ENCODE results near the gene PHC2. TPM values are rescaled to one million over a fixed set of nuclear protein-coding genes. Genes with fewer than 3 reads are reported as not detected.

The PHC2 gene
- total and polyA plus RNA-seq, 8 donors, result 70.8 to 140 (median 109) TPM

- H3K27me3 ChIP-seq, result no peaks in the 10 kb centered on the region
- WGBS, 5 donors, result 86 to 94% (median 92%) methylated on average over 13 to 15 of the region's 15 CpGs
- H3K36me3 ChIP-seq, result peaks cover 8 to 54% (median 41%) of the 10 kb centered on the region in 4 donors
- DNase-seq, result no peak
- peak overlapping the region in 1 of 5 donors; percentile 73 for H3K27ac ChIP-seq
- no peak overlapping the region for H3K4me3 ChIP-seq
- no peak for TF ChIP-seq EP300 (IDR thresholded peaks at IDR 0.05)
- TF ChIP-seq POLR2A (IDR thresholded peaks at IDR 0.05), result no peak
- no peak for TF ChIP-seq POLR2AphosphoS5 (IDR thresholded peaks at IDR 0.05)
- TF ChIP-seq CTCF (IDR thresholded peaks at IDR 0.05), result no peak
- H3K9me3 ChIP-seq, result no peaks in the 10 kb centered on the region
- peaks cover 13 to 45% (median 30%) of the 10 kb centered on the region in 4 donors for H3K4me1 ChIP-seq
- intact Hi-C loops (cut with DNase I; ENCODE audit: low total_unique reads), result loop anchor here (10.0 kb wide), 1 partner anchor 165 kb away; no protein-coding TSS in a partner anchor
Measured at GRCh38 chr1:33299461-33300155, 131.3 kb downstream of the PHC2 start.

- WGBS, 5 donors, result 68 to 78% (median 72%) methylated on average over 18 of the region's 18 CpGs
- Histone ChIP-seq H3K4me3 (no peak overlapping the region), H3K4me1 (peaks cover 13 to 45% (median 30%) of the 10 kb centered on the region in 4 donors), H3K9me3 (no peaks in the 10 kb centered on the region), H3K27me3 (no peaks in the 10 kb centered on the region), H3K36me3 (peaks cover 9 to 63% (median 49%) of the 10 kb centered on the region in 4 donors), H3K27ac (peak overlapping the region in 2 of 5 donors; percentile 30 to 73)
- TF ChIP-seq CTCF (IDR thresholded peaks at IDR 0.05), result peak in 5 of 7 experiments; percentile 79 to 94 (median 91)
- no peak for TF ChIP-seq EP300 (IDR thresholded peaks at IDR 0.05)
- DNase-seq, result peak; percentile 78 to 81
- intact Hi-C loops (cut with DNase I; ENCODE audit: low total_unique reads), result loop anchor here (10.0 kb wide), 1 partner anchor 166 kb away; no protein-coding TSS in a partner anchor
Measured at GRCh38 chr1:33298623-33299277, 132.1 kb downstream of the PHC2 start.

- Histone ChIP-seq H3K36me3 (peaks cover 9 to 70% (median 56%) of the 10 kb centered on the region in 4 donors), H3K9me3 (no peaks in the 10 kb centered on the region), H3K4me1 (peaks cover 13 to 48% (median 30%) of the 10 kb centered on the region in 4 donors), H3K27me3 (no peaks in the 10 kb centered on the region), H3K27ac (peak overlapping the region in 2 of 5 donors; percentile 30 to 73), H3K4me3 (no peak overlapping the region)
- TF ChIP-seq POLR2A (IDR thresholded peaks at IDR 0.05), result no peak
- TF ChIP-seq CTCF (IDR thresholded peaks at IDR 0.05), result no peak
- no peak for TF ChIP-seq EP300 (IDR thresholded peaks at IDR 0.05)
- TF ChIP-seq POLR2AphosphoS5 (IDR thresholded peaks at IDR 0.05), result no peak
- 91 to 97% (median 94%) methylated on average over 4 of the region's 4 CpGs for WGBS, 5 donors
- intact Hi-C loops (cut with DNase I; ENCODE audit: low total_unique reads), result loop anchor here (2.0 to 10.0 kb wide), 2 partner anchors 69 to 167 kb away; no protein-coding TSS in a partner anchor
- DNase-seq, result no peak
Measured at GRCh38 chr1:33297911-33298622, 132.8 kb downstream of the PHC2 start.

- intact Hi-C loops (cut with DNase I; ENCODE audit: low total_unique reads), result loop anchor here (2.0 to 10.0 kb wide), 2 partner anchors 70 to 168 kb away; no protein-coding TSS in a partner anchor
- no peak for TF ChIP-seq EP300 (IDR thresholded peaks at IDR 0.05)
- no peak for TF ChIP-seq CTCF (IDR thresholded peaks at IDR 0.05)
- TF ChIP-seq POLR2AphosphoS5 (IDR thresholded peaks at IDR 0.05), result no peak
- Histone ChIP-seq H3K9me3 (no peaks in the 10 kb centered on the region), H3K36me3 (peaks cover 9 to 74% (median 60%) of the 10 kb centered on the region in 4 donors), H3K27me3 (no peaks in the 10 kb centered on the region), H3K4me3 (no peak overlapping the region), H3K4me1 (peaks cover 13 to 53% (median 28%) of the 10 kb centered on the region in 4 donors), H3K27ac (peak overlapping the region in 1 of 5 donors; percentile 15)
- WGBS, 5 donors, result 57 to 81% (median 73%) methylated on average over 4 of the region's 4 CpGs
- peak in 1 of 2 donors; percentile 31 for DNase-seq
Measured at GRCh38 chr1:33296824-33297223, 134.1 kb downstream of the PHC2 start.
